Lower lobe of right lung (tissue), 2 donors: Measurements from ENCODE around the gene RFT1. TPM values are rescaled to one million over a fixed set of nuclear protein-coding genes. Genes with fewer than 3 reads are reported as not detected.

ENCODE experiments used
- ATAC-seq, 2 donors: fragments of 200-7000 bp; cut with Tn5 transposase; one replicate each; pipeline ENCODE4 v1.9.1; 2020 to 2022; ENCODE audit warnings: mild to moderate bottlenecking in 2 of 2, moderate library complexity in 2 of 2
- DNase-seq: peaks from one replicate; pipeline ENCODE4 v3.0.0-alpha.2; 2020
- H3K27ac ChIP-seq: fragments of 200-600 bp; one replicate; pipeline ENCODE4 v1.8.0; 2022
- H3K27me3 ChIP-seq: fragments of 200-600 bp; one replicate; pipeline ENCODE4 v1.8.0; 2022; ENCODE audit warnings: low read depth
- H3K36me3 ChIP-seq: fragments of 200-600 bp; one replicate; pipeline ENCODE4 v1.8.0; 2022; ENCODE audit warnings: mild to moderate bottlenecking
- H3K4me1 ChIP-seq: fragments of 200-600 bp; one replicate; pipeline ENCODE4 v1.8.0; 2022
- H3K4me3 ChIP-seq: fragments of 200-600 bp; one replicate; pipeline ENCODE4 v1.8.0; 2022; ENCODE audit warnings: mild to moderate bottlenecking
- H3K9me3 ChIP-seq: fragments of 200-600 bp; one replicate; pipeline ENCODE4 v1.8.0; 2022
- intact Hi-C: fragments of 100-400 bp; cut with DNase I; formaldehyde crosslinking; loops from one replicate; pipeline ENCODE4 v1.11.0; 2022
- total RNA-seq: library from RNA; stranded (reverse); fragmentation: NEBNext Ultra II Directional; extraction: Animal tissue kit (Norgen Biotek cat#: 25700); gene quantifications from one replicate; pipeline ENCODE4 v1.2.1, GENCODE V29; 2021
- TF ChIP-seq, protein P1 (sequence below): fragments of 200-600 bp; IDR thresholded peaks from one replicate; pipeline ENCODE4 v1.8.0; 2022; ENCODE audit warnings: antibody characterized with exemption, mild to moderate bottlenecking
- donor health status: DM: no; HTN: yes; CAD: no; lungs with severe emphysema.

Gene RFT1
- total RNA-seq, 1 donor from 2014 or later, result 18.3 TPM

DNA sequence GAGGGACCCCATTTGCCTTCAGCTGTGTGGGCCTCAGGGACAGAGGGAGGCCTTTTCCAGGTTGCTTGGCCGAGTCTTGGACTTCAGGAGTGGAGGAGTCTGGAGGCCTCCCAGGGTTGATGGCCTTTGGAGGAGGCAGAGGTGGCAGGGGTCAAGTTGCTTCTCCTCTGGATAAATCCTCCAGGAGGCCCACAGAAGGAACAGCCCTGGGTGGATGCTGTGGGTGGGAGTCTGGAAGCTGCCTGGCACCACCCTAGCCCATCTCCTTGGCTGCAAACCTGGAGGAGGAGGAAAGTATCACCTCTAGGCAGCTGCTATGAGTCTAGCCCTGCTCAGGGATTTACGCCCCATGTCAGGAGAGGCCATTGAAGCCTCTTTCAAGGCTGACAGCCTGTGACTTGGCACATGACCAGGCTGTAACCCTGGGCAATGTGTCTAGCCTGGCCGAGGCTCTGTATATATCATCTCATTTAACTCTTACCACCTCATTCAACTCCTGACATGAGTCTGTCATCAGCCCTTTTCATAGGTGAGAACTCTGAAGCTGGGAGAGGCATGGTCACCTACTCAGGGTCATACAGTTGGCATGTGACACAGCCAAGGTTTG is 27.8 kb upstream of the RFT1 start:
- intact Hi-C loops, result no loop called here
- H3K4me3 ChIP-seq, result no peak overlapping the region
- H3K9me3 ChIP-seq, result no peaks in the 10 kb centered on the region
- peaks cover 56% of the 10 kb centered on the region for H3K4me1 ChIP-seq
- no peaks in the 10 kb centered on the region for H3K36me3 ChIP-seq
- no peak for DNase-seq
- H3K27me3 ChIP-seq, result peaks cover 11% of the 10 kb centered on the region
- no peak for ATAC-seq
- TF ChIP-seq, protein P1, sequence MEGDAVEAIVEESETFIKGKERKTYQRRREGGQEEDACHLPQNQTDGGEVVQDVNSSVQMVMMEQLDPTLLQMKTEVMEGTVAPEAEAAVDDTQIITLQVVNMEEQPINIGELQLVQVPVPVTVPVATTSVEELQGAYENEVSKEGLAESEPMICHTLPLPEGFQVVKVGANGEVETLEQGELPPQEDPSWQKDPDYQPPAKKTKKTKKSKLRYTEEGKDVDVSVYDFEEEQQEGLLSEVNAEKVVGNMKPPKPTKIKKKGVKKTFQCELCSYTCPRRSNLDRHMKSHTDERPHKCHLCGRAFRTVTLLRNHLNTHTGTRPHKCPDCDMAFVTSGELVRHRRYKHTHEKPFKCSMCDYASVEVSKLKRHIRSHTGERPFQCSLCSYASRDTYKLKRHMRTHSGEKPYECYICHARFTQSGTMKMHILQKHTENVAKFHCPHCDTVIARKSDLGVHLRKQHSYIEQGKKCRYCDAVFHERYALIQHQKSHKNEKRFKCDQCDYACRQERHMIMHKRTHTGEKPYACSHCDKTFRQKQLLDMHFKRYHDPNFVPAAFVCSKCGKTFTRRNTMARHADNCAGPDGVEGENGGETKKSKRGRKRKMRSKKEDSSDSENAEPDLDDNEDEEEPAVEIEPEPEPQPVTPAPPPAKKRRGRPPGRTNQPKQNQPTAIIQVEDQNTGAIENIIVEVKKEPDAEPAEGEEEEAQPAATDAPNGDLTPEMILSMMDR, result no peak
- peak overlapping the region; percentile 28 for H3K27ac ChIP-seq

DNA sequence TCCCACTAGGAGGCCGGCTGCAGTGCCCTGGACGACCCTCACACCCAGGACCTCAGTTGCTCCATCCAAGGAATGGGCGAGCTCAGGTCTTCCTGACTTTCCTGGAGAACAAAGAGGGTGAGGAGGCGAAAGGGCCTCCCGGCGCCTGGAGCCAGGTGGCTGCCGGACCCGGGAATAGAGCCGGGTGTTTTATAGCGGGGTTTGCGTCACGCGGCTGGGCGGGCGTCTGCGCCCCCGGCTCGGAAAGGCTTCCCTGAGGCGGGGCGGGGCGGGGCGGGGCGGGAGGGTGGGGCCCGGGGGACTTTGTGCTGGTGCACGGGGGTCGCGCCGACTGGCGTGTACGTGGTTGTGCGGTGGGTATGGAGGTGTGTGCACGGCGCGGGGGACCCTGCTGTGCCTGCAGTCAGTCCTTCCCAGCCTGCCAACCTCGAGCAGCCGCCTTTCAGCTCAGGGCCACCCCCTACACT is 26.2 kb upstream of the RFT1 start:
- intact Hi-C loops, result no loop called here
- H3K4me3 ChIP-seq, result peak overlapping the region; percentile 14
- peaks cover 11% of the 10 kb centered on the region for H3K27me3 ChIP-seq
- H3K9me3 ChIP-seq, result no peaks in the 10 kb centered on the region
- peak; percentile 78 for DNase-seq
- ATAC-seq, result peak; percentile 6 to 20
- H3K36me3 ChIP-seq, result no peaks in the 10 kb centered on the region
- TF ChIP-seq, protein P1, result no peak
- peaks cover 65% of the 10 kb centered on the region for H3K4me1 ChIP-seq
- H3K27ac ChIP-seq, result peak overlapping the region; percentile 71

GRCh38 chr3:53155760-53156159 is 25.5 kb upstream of the RFT1 start:
- Histone ChIP-seq H3K4me3 (no peak overlapping the region), H3K9me3 (no peaks in the 10 kb centered on the region), H3K4me1 (peaks cover 72% of the 10 kb centered on the region), H3K27me3 (peaks cover 11% of the 10 kb centered on the region), H3K36me3 (no peaks in the 10 kb centered on the region), H3K27ac (peak overlapping the region; percentile 73)
- TF ChIP-seq, protein P1, result no peak
- ATAC-seq, result peak; percentile 81 to 87
- peak; percentile 92 for DNase-seq
- intact Hi-C loops, result no loop called here

- Histone ChIP-seq H3K27ac (peak overlapping the region; percentile 73), H3K9me3 (no peaks in the 10 kb centered on the region), H3K27me3 (peaks cover 11% of the 10 kb centered on the region), H3K36me3 (no peaks in the 10 kb centered on the region), H3K4me1 (peaks cover 75% of the 10 kb centered on the region), H3K4me3 (no peak overlapping the region)
- peak; percentile 71 for DNase-seq
- intact Hi-C loops, result no loop called here
- TF ChIP-seq, protein P1, result no peak
- ATAC-seq, result peak; percentile 34 to 42
Measured at GRCh38 chr3:53154881-53155285, 24.6 kb upstream of the RFT1 start.

DNA sequence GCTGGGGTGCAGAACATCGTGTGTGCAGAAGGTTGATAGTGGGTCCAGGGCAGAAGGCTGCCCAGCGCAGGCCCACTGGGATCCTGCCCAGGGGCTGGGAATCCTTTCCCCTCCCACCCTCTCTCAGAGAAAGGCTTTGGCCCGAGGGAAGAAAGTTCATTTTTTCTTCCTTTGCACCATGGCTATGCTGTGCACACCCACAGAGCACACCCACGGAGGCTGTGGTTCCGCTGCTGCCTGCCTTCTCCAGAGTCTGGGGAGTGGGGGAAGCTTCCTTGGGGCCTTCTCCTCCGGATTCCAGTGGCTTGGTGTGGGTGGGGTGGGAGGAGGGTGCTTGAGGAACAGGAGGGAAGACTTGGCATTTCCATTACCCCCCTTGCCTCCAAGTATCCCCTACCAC is 23.7 kb upstream of the RFT1 start:
- H3K27ac ChIP-seq, result no peak overlapping the region
- TF ChIP-seq, protein P1, result no peak
- no peak for ATAC-seq
- peaks cover 74% of the 10 kb centered on the region for H3K4me1 ChIP-seq
- intact Hi-C loops, result no loop called here
- H3K9me3 ChIP-seq, result no peaks in the 10 kb centered on the region
- H3K27me3 ChIP-seq, result peaks cover 11% of the 10 kb centered on the region
- H3K36me3 ChIP-seq, result no peaks in the 10 kb centered on the region
- H3K4me3 ChIP-seq, result no peak overlapping the region
- DNase-seq, result peak; percentile 50
